NCI-H82 (cell line): ENCODE results near the gene TGIF1.

ENCODE experiments used
- DNase-seq: peaks from one replicate; lab custom pipeline; 2025; lab: John Stamatoyannopoulos, UW

TGIF1 gene

GRCh38 chr18:3434685-3435084 is 15.3 kb upstream of the TGIF1 start:
- no peak for DNase-seq

DNA sequence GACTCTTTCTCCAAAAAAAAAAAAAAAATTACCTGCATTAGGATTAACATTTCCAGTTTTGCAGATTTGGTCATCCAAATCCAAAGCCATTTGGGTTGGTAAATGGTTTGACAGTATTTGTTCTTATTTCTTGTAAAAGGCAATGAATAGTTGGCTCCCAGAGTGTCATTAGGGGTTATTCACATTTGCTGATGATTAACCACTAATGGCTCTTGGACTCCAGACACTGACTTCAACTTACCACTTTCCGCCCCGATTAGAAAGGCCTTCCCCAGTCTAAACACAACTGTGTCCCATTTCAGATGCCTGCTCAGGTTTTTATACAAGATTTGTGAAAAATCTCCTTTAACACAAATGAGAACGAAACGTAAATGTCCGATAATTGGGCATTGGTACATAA is 9.6 kb upstream of the TGIF1 start:
- no peak for DNase-seq

- DNase-seq = peak; percentile 50
Measured at GRCh38 chr18:3441290-3441689, 8.7 kb upstream of the TGIF1 start.

DNA sequence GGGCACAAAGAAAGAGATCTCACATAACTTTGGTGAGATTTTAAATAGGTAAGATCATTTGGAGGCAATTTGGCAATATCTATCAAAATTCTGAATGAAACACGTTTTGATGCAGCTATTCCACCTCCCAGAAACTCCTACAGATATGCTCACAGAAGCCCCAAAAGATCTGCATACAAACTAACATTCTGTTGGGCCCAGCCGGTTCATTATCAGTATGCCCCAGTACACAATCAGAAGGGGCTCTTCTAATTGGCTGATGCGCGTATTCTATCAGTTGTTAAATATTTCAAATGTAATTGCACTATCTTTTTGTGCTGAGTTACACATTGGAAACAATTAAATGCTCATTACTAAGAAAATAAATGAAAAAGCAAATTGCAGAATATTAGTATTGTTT is 7.1 kb upstream of the TGIF1 start:
- no peak for DNase-seq

DNA sequence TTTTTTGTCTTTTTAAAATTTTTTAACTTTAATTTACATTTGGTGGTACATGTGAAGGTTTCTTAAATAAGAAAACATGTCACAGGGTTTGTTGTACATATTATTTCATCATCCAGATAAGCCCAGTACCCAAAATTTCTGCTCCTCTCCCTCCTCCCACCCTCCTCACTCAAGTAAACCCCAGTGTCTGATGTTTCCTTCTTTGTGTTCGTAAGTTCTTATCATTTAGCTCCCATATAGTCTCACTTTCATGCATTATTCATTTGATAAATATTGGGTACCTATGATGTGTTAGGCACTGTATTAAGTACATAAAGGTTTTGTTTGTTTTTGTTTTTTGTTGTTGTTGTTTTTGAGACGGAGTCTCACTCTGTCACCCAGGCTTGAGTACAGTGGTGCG is 5.7 kb upstream of the TGIF1 start:
- DNase-seq = no peak

- DNase-seq = peak; percentile 47
Measured at GRCh38 chr18:3444954-3445353, 5.0 kb upstream of the TGIF1 start.

- no peak for DNase-seq
Measured at GRCh38 chr18:3447068-3447894, 2.7 kb upstream of the TGIF1 start.

DNA sequence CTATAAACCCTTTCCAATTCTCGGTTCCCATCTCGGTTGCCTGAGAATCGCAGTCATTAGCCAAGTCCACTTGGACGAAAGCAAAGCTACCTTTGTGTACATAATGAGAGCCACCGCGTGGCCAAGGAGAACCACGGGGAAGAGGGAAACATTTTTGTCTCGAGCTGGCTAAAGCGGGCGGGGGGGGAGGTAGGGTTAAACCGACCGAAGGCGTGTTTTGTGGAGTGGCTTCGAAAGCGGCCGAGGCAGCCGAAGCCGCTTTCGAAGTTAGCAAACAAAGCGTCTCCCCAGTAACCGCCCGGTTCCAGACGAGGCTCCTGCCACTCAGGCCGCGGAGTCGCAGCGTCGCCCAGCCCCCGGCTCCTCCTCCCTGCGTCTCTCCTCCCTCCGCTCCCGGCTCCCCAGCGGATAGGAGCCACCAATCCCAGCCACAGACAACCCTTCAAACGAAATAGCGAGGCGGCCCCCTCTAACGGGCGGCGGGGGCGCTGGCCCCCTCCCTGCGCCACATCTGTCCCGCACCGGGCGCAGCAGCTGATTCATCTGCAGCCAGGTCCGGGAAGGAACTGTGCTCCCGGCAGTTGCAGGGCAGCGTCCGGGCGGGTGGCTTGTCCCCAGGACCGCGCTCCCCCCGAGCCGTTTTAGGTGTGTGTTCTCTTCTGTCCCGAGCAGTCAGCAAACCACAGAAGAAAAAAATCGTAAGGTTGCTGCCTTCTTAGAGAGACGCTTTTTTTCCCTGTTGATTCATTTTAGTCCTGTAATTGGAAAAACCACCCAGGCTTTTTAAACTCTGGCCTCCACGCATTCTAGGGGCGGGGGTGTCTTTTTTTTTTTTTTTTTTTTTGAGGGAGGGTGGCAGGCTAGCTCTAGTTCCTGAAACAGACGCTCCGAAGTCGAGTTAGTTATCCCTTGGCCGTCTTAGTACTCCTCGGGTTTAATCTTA is 1.8 kb upstream of the TGIF1 start:
- DNase-seq = peak; percentile 99

- peak; percentile 73 for DNase-seq
Measured at GRCh38 chr18:3448838-3449511, 997 bp upstream of the TGIF1 start.

GRCh38 chr18:3449512-3450011 is 410 bp upstream of the TGIF1 start:
- peak; percentile 87 for DNase-seq

- no peak for DNase-seq
Measured at GRCh38 chr18:3450799-3451182, 819 bp downstream of the TGIF1 start.

- peak; percentile 90 for DNase-seq
Measured at GRCh38 chr18:3451183-3451988, 1.4 kb downstream of the TGIF1 start.

GRCh38 chr18:3451989-3452749 is 2.2 kb downstream of the TGIF1 start:
- peak; percentile 47 for DNase-seq

DNA sequence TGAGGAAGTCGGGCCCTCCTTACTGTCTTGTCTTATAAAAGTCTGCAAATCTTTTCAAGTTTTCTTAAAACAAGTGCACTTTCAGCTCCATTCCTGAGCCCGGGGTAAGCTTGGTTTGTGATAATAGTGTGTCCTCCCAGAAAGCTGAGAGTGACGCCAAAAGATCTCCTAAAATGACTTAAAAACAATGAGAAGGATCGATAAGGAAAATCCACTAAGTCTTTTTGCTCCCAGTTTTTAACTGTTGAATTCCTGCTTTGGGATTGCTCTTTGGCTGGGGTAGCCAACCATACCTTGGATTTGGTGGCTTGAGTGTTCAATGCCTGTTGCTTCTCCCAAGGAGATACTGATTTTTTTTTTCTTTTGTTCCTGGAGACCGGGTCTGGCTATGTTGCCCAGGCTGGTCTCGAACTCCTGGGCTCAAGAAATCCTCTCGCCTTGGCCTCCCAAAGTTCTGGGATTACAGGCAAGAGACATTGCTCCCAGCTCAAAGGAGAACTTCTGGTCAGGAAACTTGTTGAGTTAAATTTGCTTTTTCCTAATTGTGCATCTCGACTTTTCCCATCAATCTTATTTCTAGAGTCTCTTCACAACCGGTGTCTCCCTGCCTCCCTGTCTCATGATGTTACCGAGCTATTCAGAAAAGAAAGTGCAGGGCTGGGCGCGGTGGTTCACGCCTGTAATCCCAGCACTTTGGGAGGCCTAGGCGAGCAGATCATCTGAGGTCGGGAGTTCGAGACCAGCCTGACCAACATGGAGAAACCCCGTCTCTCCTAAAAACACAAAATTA is 3.0 kb downstream of the TGIF1 start:
- no peak for DNase-seq

GRCh38 chr18:3453540-3454364 is 3.8 kb downstream of the TGIF1 start:
- no peak for DNase-seq

DNA sequence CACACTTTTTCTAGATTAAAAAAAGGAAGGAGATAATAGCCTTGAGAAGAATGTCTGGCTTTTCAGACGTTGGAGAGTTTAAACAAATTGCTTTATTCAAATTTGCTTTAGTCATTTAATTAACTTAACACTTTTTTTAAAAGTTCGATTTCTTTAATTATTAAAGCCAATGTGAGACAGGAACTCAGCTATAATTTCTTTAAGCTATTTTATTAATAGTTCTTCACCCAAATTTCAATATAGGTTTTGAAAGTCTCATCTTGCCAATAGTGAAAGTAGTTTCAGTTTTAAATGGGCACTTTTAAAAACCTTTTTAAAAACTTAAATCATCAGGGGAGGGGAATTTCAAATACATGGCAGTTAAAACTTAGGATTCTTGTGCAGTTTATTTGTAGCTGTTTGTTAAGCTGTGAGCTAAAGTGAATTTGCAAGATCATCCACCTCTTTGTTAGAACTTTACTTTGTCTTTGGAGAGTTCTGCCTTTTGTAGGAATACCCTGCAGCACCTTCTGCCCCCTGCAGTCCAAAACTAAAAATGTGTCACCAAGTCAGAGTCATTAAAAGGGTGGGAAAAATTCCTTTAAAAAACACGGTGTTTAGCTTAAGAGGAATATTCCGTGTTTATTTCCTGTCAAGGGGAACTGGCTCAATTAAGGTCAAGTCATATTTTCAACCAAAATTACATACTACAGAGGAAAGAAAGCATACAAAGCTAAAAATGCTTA is 4.6 kb downstream of the TGIF1 start:
- peak; percentile 68 for DNase-seq

- DNase-seq = no peak
Measured at GRCh38 chr18:3455090-3455635, 5.2 kb downstream of the TGIF1 start.
